ENCODE data around the gene HNRNPR. TPM values are rescaled to one million over a fixed set of nuclear protein-coding genes. Genes with fewer than 3 reads are reported as not detected.
"Not testable (repeated sequence)": the region's sequence is repeated elsewhere in the genome, so short reads cannot be mapped to it uniquely, and the experiment has no call there.

HNRNPR gene
- total RNA-seq, 3 donors from 2014 or later, result 56.6 to 114 (median 109) TPM

DNA sequence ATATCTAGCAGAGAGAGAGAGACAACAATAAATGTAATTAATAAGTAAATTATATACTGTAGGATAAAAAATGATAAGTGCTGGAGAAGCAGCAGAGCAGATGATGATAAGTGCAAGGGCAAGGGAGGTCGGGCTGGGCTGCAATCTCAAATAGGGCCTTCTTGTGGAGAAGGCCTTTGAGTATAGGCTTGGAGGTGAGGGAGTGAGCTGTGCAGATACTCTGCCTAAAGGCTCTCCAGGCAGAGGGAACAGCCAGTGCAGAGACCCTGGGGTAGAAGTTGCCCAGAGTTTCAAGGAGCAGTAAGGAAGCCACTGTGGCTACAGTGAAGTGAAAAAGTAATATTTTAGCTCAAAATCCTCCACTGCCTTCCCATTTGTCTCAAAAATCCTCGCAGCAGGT lies 67.6 kb downstream of the HNRNPR start:
- intact Hi-C loops (cut with DNase I; ENCODE audit: low total_unique reads), result no loop called here
- no peaks in the 10 kb centered on the region for H3K9me3 ChIP-seq
- no peaks in the 10 kb centered on the region for H3K4me1 ChIP-seq
- H3K36me3 ChIP-seq, result no peaks in the 10 kb centered on the region
- TF ChIP-seq POLR2A (IDR thresholded peaks at IDR 0.05) (no peak), POLR2AphosphoS5 (IDR thresholded peaks at IDR 0.05) (no peak)
- TF ChIP-seq, protein P1, sequence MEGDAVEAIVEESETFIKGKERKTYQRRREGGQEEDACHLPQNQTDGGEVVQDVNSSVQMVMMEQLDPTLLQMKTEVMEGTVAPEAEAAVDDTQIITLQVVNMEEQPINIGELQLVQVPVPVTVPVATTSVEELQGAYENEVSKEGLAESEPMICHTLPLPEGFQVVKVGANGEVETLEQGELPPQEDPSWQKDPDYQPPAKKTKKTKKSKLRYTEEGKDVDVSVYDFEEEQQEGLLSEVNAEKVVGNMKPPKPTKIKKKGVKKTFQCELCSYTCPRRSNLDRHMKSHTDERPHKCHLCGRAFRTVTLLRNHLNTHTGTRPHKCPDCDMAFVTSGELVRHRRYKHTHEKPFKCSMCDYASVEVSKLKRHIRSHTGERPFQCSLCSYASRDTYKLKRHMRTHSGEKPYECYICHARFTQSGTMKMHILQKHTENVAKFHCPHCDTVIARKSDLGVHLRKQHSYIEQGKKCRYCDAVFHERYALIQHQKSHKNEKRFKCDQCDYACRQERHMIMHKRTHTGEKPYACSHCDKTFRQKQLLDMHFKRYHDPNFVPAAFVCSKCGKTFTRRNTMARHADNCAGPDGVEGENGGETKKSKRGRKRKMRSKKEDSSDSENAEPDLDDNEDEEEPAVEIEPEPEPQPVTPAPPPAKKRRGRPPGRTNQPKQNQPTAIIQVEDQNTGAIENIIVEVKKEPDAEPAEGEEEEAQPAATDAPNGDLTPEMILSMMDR (IDR thresholded peaks at IDR 0.05), result no peak
- no peaks in the 10 kb centered on the region for H3K27me3 ChIP-seq
- H3K4me3 ChIP-seq, result no peak overlapping the region
- DNase-seq (ENCODE audit: low spot score in 2 of 2), result no peak
- H3K27ac ChIP-seq, result no peak overlapping the region

GRCh38 chr1:23274134-23274505 lies 70.0 kb downstream of the HNRNPR start:
- TF ChIP-seq POLR2A (IDR thresholded peaks at IDR 0.05) (no peak), POLR2AphosphoS5 (IDR thresholded peaks at IDR 0.05) (no peak)
- TF ChIP-seq, protein P1 (IDR thresholded peaks at IDR 0.05), result no peak
- peaks cover 0 to 6% of the 10 kb centered on the region in 2 donors for H3K27me3 ChIP-seq
- no peaks in the 10 kb centered on the region for H3K4me1 ChIP-seq
- no peaks in the 10 kb centered on the region for H3K9me3 ChIP-seq
- intact Hi-C loops (cut with DNase I; ENCODE audit: low total_unique reads), result no loop called here
- H3K4me3 ChIP-seq, result no peak overlapping the region
- no peaks in the 10 kb centered on the region for H3K36me3 ChIP-seq
- no peak overlapping the region for H3K27ac ChIP-seq
- DNase-seq (ENCODE audit: low spot score in 2 of 2), result no peak

- Histone ChIP-seq H3K27me3 (peaks cover 0 to 6% of the 10 kb centered on the region in 2 donors), H3K9me3 (no peaks in the 10 kb centered on the region), H3K27ac (no peak overlapping the region), H3K4me1 (no peaks in the 10 kb centered on the region), H3K36me3 (no peaks in the 10 kb centered on the region), H3K4me3 (no peak overlapping the region)
- intact Hi-C loops (cut with DNase I; ENCODE audit: low total_unique reads), result no loop called here
- DNase-seq (ENCODE audit: low spot score in 2 of 2), result no peak
- TF ChIP-seq POLR2A (IDR thresholded peaks at IDR 0.05), result no peak
- TF ChIP-seq, protein P1 (IDR thresholded peaks at IDR 0.05), result no peak
- TF ChIP-seq POLR2AphosphoS5 (IDR thresholded peaks at IDR 0.05), result no peak
Observed at GRCh38 chr1:23273450-23274133, 70.5 kb downstream of the HNRNPR start.

GRCh38 chr1:23263380-23263887 lies 80.7 kb downstream of the HNRNPR start:
- TF ChIP-seq, protein P1 (IDR thresholded peaks at IDR 0.05), result no peak
- TF ChIP-seq POLR2A (IDR thresholded peaks at IDR 0.05) (no peak), POLR2AphosphoS5 (IDR thresholded peaks at IDR 0.05) (no peak)
- no peaks in the 10 kb centered on the region for H3K27me3 ChIP-seq
- H3K4me1 ChIP-seq, result no peaks in the 10 kb centered on the region
- no peaks in the 10 kb centered on the region for H3K9me3 ChIP-seq
- H3K27ac ChIP-seq, result no peak overlapping the region
- H3K4me3 ChIP-seq, result no peak overlapping the region
- intact Hi-C loops (cut with DNase I; ENCODE audit: low total_unique reads), result no loop called here
- no peaks in the 10 kb centered on the region for H3K36me3 ChIP-seq
- no peak for DNase-seq (ENCODE audit: low spot score in 2 of 2)

- H3K27me3 ChIP-seq; H3K4me1 ChIP-seq; H3K27ac ChIP-seq; intact Hi-C loops (cut with DNase I; ENCODE audit: low total_unique reads); DNase-seq (ENCODE audit: low spot score in 2 of 2); H3K36me3 ChIP-seq; H3K4me3 ChIP-seq; H3K9me3 ChIP-seq: not testable (repeated sequence)
Observed at GRCh38 chr1:23258082-23258481, 86.0 kb downstream of the HNRNPR start.

DNA sequence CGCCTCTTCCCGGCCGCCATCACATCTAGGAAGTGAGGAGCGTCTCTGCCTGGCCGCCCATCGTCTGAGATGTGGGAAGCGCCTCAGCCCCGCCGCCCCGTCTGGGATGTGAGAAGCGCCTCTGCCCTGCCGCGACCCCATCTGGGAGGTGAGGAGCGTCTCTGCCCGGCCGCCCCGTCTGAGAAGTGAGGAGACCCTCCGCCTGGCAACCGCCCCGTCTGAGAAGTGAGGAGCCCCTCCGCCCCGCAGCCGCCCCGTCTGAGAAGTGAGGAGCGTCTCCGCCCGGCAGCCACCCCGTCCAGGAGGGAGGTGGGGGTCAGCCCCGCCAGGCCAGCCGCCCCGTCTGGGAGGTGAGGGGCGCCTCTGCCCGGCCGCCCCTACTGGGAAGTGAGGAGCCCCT lies 86.7 kb downstream of the HNRNPR start:
- DNase-seq (ENCODE audit: low spot score in 2 of 2); H3K9me3 ChIP-seq; H3K27ac ChIP-seq; H3K27me3 ChIP-seq; H3K4me1 ChIP-seq; H3K36me3 ChIP-seq; H3K4me3 ChIP-seq; intact Hi-C loops (cut with DNase I; ENCODE audit: low total_unique reads): not testable (repeated sequence)

Other genes starting within 250 kb of the HNRNPR start
- 10 to 100 TPM; 21.0 to 26.6 (median 24.6) TPM for gene LUZP1, start 175.4 kb downstream of the HNRNPR start, total RNA-seq
- gene HTR1D, start 126.8 kb downstream of the HNRNPR start, total RNA-seq, result not detected
- 10 to 100 TPM; 19.5 to 36.6 (median 23.9) TPM for gene ZNF436, start 25.6 kb upstream of the HNRNPR start, total RNA-seq
- 10 to 100 TPM in 2 of 3 donors, 1 to 10 TPM in 1; 8.5 to 38.0 (median 31.2) TPM for gene TCEA3, start 80.5 kb upstream of the HNRNPR start, total RNA-seq
- 10 to 100 TPM; 47.7 to 61.6 (median 54.9) TPM for gene ASAP3, start 139.9 kb upstream of the HNRNPR start, total RNA-seq
- under 1 TPM; under 0.01 to 0.73 (median 0.33) TPM for gene E2F2, start 186.9 kb upstream of the HNRNPR start, total RNA-seq
- gene ID3, start 215.2 kb upstream of the HNRNPR start, total RNA-seq, result 100 to 1,000 TPM in 1 of 3 donors, 10 to 100 TPM in 2; 79.9 to 133 (median 90.9) TPM

Measured in breast epithelium (tissue), 4 donors.